B cell (primary cell): ENCODE results near the gene HHAT. TPM values are rescaled to one million over a fixed set of nuclear protein-coding genes. Genes with fewer than 3 reads are reported as not detected.

Source experiments
- ATAC-seq: fragments of 200-7000 bp; cut with Tn5 transposase; one replicate; pipeline ENCODE4 v1.10.0; 2021; ENCODE audit warnings: low read depth, mild to moderate bottlenecking, moderate number of reproducible peaks, moderate library complexity
- CTCF ChIA-PET: fragments of 350-600 bp; sonication (Branson Sonifier 250); formaldehyde crosslinking; loops from one replicate; lab custom pipeline; 2021; ENCODE audit warnings: antibody characterized with exemption, inconsistent platforms; lab: Charles Lee
- POLR2A ChIA-PET: fragments of 350-600 bp; sonication (Branson Sonifier 250); formaldehyde crosslinking; loops from one replicate; lab custom pipeline; 2021; ENCODE audit warnings: antibody characterized with exemption; lab: Charles Lee
- DNase-seq: peaks from one replicate; pipeline ENCODE4 v3.0.0; 2013
- H2AFZ ChIP-seq: 2 replicates; pipeline ENCODE4 v1.6.1; 2012; ENCODE audit warnings: mild to moderate bottlenecking, low read depth, low read length; ENCODE audit not compliant: insufficient read depth, poor library complexity, severe bottlenecking
- H3K27ac ChIP-seq, 2 donors: 1 replicate in 1 of 2; 2 replicates in 1 of 2; pipeline ENCODE4 v1.5.1; 2012 to 2013; ENCODE audit warnings: low read length in 2 of 2, mild to moderate bottlenecking in 2 of 2, moderate library complexity in 1 of 2
- H3K27me3 ChIP-seq, 4 experiments: fragments of 200-600 bp in 1 of 4; sonication (generic) in 1 of 4; replicated peaks in 1 of 4; 1 replicate in 2 of 4; 2 replicates in 2 of 4; pipeline versions ENCODE4 v1.6.1 to v1.7.0; 2013 to 2016; ENCODE audit warnings: low read length in 3 of 4, mild to moderate bottlenecking in 2 of 4, mixed read lengths in 1 of 4, moderate library complexity in 1 of 4; ENCODE audit not compliant: insufficient read depth in 4 of 4, control insufficient read depth in 3 of 4; ENCODE audit errors: control extremely low read depth in 1 of 4
- H3K36me3 ChIP-seq, 2 experiments: replicated peaks in 1 of 2; 1 replicate in 1 of 2; 2 replicates in 1 of 2; pipeline versions ENCODE4 v1.6.1 to v1.7.1; 2013; ENCODE audit warnings: low read length in 1 of 2; ENCODE audit not compliant: insufficient read depth in 2 of 2, control insufficient read depth in 1 of 2; ENCODE audit errors: control extremely low read depth in 1 of 2, extremely low read depth in 1 of 2
- H3K4me1 ChIP-seq, 2 donors: fragments of 200-600 bp in 1 of 2; sonication (generic) in 1 of 2; 1 replicate in 1 of 2; 2 replicates in 1 of 2; pipeline versions ENCODE4 v1.5.1 to v1.6.1; 2013 to 2017; ENCODE audit warnings: low read length in 2 of 2; ENCODE audit not compliant: control insufficient read depth in 2 of 2, insufficient read depth in 2 of 2
- H3K4me2 ChIP-seq: replicated peaks from 2 replicates; pipeline ENCODE3; 2012; ENCODE audit warnings: mild to moderate bottlenecking, low read depth, low read length; ENCODE audit not compliant: poor library complexity, severe bottlenecking
- H3K4me3 ChIP-seq, 5 experiments: fragments of 200-600 bp in 1 of 5; sonication (generic) in 1 of 5; 1 replicate in 3 of 5; 2 replicates in 2 of 5; pipeline versions ENCODE4 v1.5.1 to v1.7.0; 2011 to 2016; ENCODE audit warnings: low read length in 4 of 5, mild to moderate bottlenecking in 4 of 5, low read depth in 2 of 5, control low read depth in 1 of 5, moderate library complexity in 1 of 5; ENCODE audit not compliant: insufficient read depth in 1 of 5; ENCODE audit errors: control extremely low read depth in 1 of 5, extremely low read depth in 1 of 5
- H3K79me2 ChIP-seq: fragments of 200-600 bp; sonication (generic); one replicate; pipeline ENCODE4 v1.6.0; 2016; ENCODE audit warnings: low read length; ENCODE audit not compliant: control insufficient read depth, insufficient read depth
- H3K9ac ChIP-seq: fragments of 200-600 bp; sonication (generic); 2 replicates; pipeline ENCODE4 v1.6.1; 2017; ENCODE audit warnings: mild to moderate bottlenecking, low read length, moderate library complexity
- H3K9me3 ChIP-seq, 3 donors: one replicate each; pipeline versions ENCODE4 v1.6.1 to v1.7.1; 2013; ENCODE audit warnings: low read length in 2 of 3; ENCODE audit not compliant: control insufficient read depth in 2 of 3, insufficient read depth in 1 of 3; ENCODE audit errors: control extremely low read depth in 1 of 3
- H4K20me1 ChIP-seq: 2 replicates; pipeline ENCODE4 v1.6.0; 2012; ENCODE audit warnings: mild to moderate bottlenecking, low read length; ENCODE audit not compliant: insufficient read depth, control insufficient read depth, poor library complexity, severe bottlenecking
- H3K27ac Mint-ChIP-seq: one replicate; pipeline ENCODE4 v1.8.0; 2021; ENCODE audit warnings: mixed read lengths
- H3K27me3 Mint-ChIP-seq: one replicate; pipeline ENCODE4 v1.8.0; 2021; ENCODE audit warnings: mixed read lengths
- H3K4me1 Mint-ChIP-seq: one replicate; pipeline ENCODE4 v1.8.0; 2021; ENCODE audit warnings: mixed read lengths
- H3K4me3 Mint-ChIP-seq: one replicate; pipeline ENCODE4 v1.8.0; 2021; ENCODE audit warnings: mixed read lengths
- H3K9me3 Mint-ChIP-seq: one replicate; pipeline ENCODE4 v1.8.0; 2022; ENCODE audit warnings: mixed read lengths; ENCODE audit not compliant: insufficient read depth
- CTCF ChIP-seq: fragments of 200-600 bp; IDR thresholded peaks from one replicate; pipeline ENCODE4 v1.8.0; 2022; ENCODE audit warnings: antibody characterized with exemption, mild to moderate bottlenecking
- EZH2 ChIP-seq: IDR thresholded peaks from 2 replicates; pipeline ENCODE4 v1.6.1; 2012; ENCODE audit warnings: borderline replicate concordance, low read depth, mild to moderate bottlenecking, moderate library complexity, low read length; ENCODE audit not compliant: insufficient read depth, poor library complexity, severe bottlenecking
- WGBS: methylation state at CpG from one replicate; pipeline ENCODE4 v1.1.5; 2013; ENCODE audit warnings: missing lambda C conversion rate; ENCODE audit not compliant: insufficient coverage; 5-methylcytosine and 5-hydroxymethylcytosine counted together
- intact Hi-C: fragments of 100-400 bp; cut with micrococcal nuclease; formaldehyde crosslinking; loops from one replicate; pipeline ENCODE4 v1.10.0; 2022
- polyA plus RNA-seq: library from polyadenylated mRNA; depleted of rRNA; stranded (reverse); fragments of >200 nt; gene quantifications from 2 replicates; pipeline ENCODE4 v1.2.3, GENCODE V29; 2012
- total RNA-seq, 2 donors: library from RNA; stranded (reverse); fragments of 120-200 nt in 1 of 2; gene quantifications; 1 replicate in 1 of 2; 2 replicates in 1 of 2; pipeline versions ENCODE4 v1.2.3 to v1.2.4, GENCODE V29; 2013 to 2022

HHAT gene
- total and polyA plus RNA-seq, 2 donors (not counting 1 experiment from before 2014, with no cell fraction given), result 4.0 to 28.2 TPM

- CTCF ChIA-PET, result no interaction called here
- no peak overlapping the region for H3K4me3 Mint-ChIP-seq
- Histone ChIP-seq H3K27me3 (no peaks in the 10 kb centered on the region), H3K36me3 (no peaks in the 10 kb centered on the region), H3K4me2 (no peak overlapping the region), H4K20me1 (no peaks in the 10 kb centered on the region), H3K9me3 (no peaks in the 10 kb centered on the region), H2AFZ (no peak overlapping the region), H3K4me1 (no peaks in the 10 kb centered on the region), H3K4me3 (no peak overlapping the region), H3K27ac (no peak overlapping the region), H3K79me2 (no peaks in the 10 kb centered on the region), H3K9ac (no peak overlapping the region)
- peaks cover 4% of the 10 kb centered on the region for H3K9me3 Mint-ChIP-seq
- TF ChIP-seq EZH2 (no peak), CTCF (no peak)
- intact Hi-C loops, result no loop called here
- H3K27ac Mint-ChIP-seq, result no peak overlapping the region
- no peaks in the 10 kb centered on the region for H3K4me1 Mint-ChIP-seq
- ATAC-seq (no peak), DNase-seq (no peak)
- POLR2A ChIA-PET, result no interaction called here
- peaks cover 4% of the 10 kb centered on the region for H3K27me3 Mint-ChIP-seq
- 13% methylated on average over 1 of the region's 1 CpG for whole genome bisulfite sequencing
These were observed 268.9 kb downstream of the HHAT start for GRCh38 chr1:210597555-210598134.

- TF ChIP-seq EZH2 (no peak), CTCF (no peak)
- Mint-ChIP-seq H3K4me3 (no peak overlapping the region), H3K4me1 (no peaks in the 10 kb centered on the region), H3K27ac (no peak overlapping the region), H3K27me3 (peaks cover 4% of the 10 kb centered on the region), H3K9me3 (peaks cover 4% of the 10 kb centered on the region)
- Histone ChIP-seq H3K4me2 (no peak overlapping the region), H3K4me1 (no peaks in the 10 kb centered on the region), H3K36me3 (no peaks in the 10 kb centered on the region), H3K4me3 (no peak overlapping the region), H3K27me3 (no peaks in the 10 kb centered on the region), H2AFZ (no peak overlapping the region), H3K79me2 (no peaks in the 10 kb centered on the region), H4K20me1 (no peaks in the 10 kb centered on the region), H3K9me3 (no peaks in the 10 kb centered on the region), H3K27ac (no peak overlapping the region), H3K9ac (no peak overlapping the region)
- CTCF ChIA-PET, result no interaction called here
- 88% methylated on average over 2 of the region's 3 CpGs for WGBS
- ATAC-seq (no peak), DNase-seq (no peak)
- POLR2A ChIA-PET, result no interaction called here
- intact Hi-C loops, result no loop called here
These were observed 269.5 kb downstream of the HHAT start for GRCh38 chr1:210598135-210598652.
